CD8-positive, alpha-beta memory T cell (primary cell): ENCODE results near the gene BBX. TPM values are rescaled to one million over a fixed set of nuclear protein-coding genes. Genes with fewer than 3 reads are reported as not detected.

Source experiments
- CTCF ChIA-PET: fragments of 350-600 bp; sonication (Branson Sonifier 250); formaldehyde crosslinking; loops from one replicate; lab custom pipeline; 2021; ENCODE audit warnings: antibody characterized with exemption; lab: Charles Lee
- POLR2A ChIA-PET: fragments of 350-600 bp; sonication (Branson Sonifier 250); formaldehyde crosslinking; loops from one replicate; lab custom pipeline; 2021; ENCODE audit warnings: antibody characterized with exemption; lab: Charles Lee
- DNase-seq, 5 donors: peaks; one replicate each; pipeline versions ENCODE4 v3.0.0 to v3.0.0-alpha.2; 2020 to 2022; ENCODE audit warnings: mixed read lengths in 1 of 5
- H3K27ac ChIP-seq: one replicate; pipeline ENCODE4 v1.7.0; 2013; ENCODE audit warnings: low read depth, mild to moderate bottlenecking, low read length, moderate library complexity
- H3K27me3 ChIP-seq: 2 replicates; pipeline ENCODE4 v1.7.0; 2013; ENCODE audit warnings: low read length, mild to moderate bottlenecking; ENCODE audit not compliant: insufficient read depth, poor library complexity, severe bottlenecking
- H3K36me3 ChIP-seq: 2 replicates; pipeline ENCODE4 v1.7.0; 2013; ENCODE audit warnings: mild to moderate bottlenecking, low read length, moderate library complexity; ENCODE audit not compliant: insufficient read depth
- H3K4me1 ChIP-seq: 2 replicates; pipeline ENCODE4 v1.7.0; 2013; ENCODE audit warnings: mild to moderate bottlenecking, low read length, moderate library complexity; ENCODE audit not compliant: insufficient read depth
- H3K4me3 ChIP-seq: 2 replicates; pipeline ENCODE4 v1.7.0; 2013; ENCODE audit warnings: mild to moderate bottlenecking, low read length
- H3K9me3 ChIP-seq: 2 replicates; pipeline ENCODE4 v1.7.0; 2013; ENCODE audit warnings: mild to moderate bottlenecking, low read length
- H3K27ac Mint-ChIP-seq, 8 donors: one replicate each; pipeline ENCODE4 v1.8.0; 2020 to 2021; ENCODE audit warnings: mixed read lengths in 8 of 8, mild to moderate bottlenecking in 6 of 8, inconsistent platforms in 3 of 8, moderate library complexity in 3 of 8
- H3K27me3 Mint-ChIP-seq, 2 donors: one replicate each; pipeline ENCODE4 v1.8.0; 2020 to 2021; ENCODE audit warnings: mixed read lengths in 2 of 2, mild to moderate bottlenecking in 1 of 2, moderate library complexity in 1 of 2
- H3K36me3 Mint-ChIP-seq, 3 donors: one replicate each; pipeline ENCODE4 v1.8.0; 2020 to 2021; ENCODE audit warnings: mixed read lengths in 3 of 3, inconsistent platforms in 1 of 3, mild to moderate bottlenecking in 1 of 3
- H3K4me1 Mint-ChIP-seq, 3 donors: one replicate each; pipeline ENCODE4 v1.8.0; 2020 to 2021; ENCODE audit warnings: mixed read lengths in 3 of 3, inconsistent platforms in 1 of 3, mild to moderate bottlenecking in 1 of 3
- H3K4me3 Mint-ChIP-seq, 7 donors: one replicate each; pipeline ENCODE4 v1.8.0; 2020 to 2021; ENCODE audit warnings: mixed read lengths in 7 of 7, mild to moderate bottlenecking in 6 of 7, moderate library complexity in 4 of 7, inconsistent platforms in 2 of 7
- H3K9me3 Mint-ChIP-seq, 5 donors: one replicate each; pipeline ENCODE4 v1.8.0; 2020 to 2022; ENCODE audit warnings: mixed read lengths in 5 of 5, mild to moderate bottlenecking in 3 of 5, moderate library complexity in 2 of 5, inconsistent platforms in 1 of 5
- polyA plus RNA-seq: library from polyadenylated mRNA; unstranded; fragments of 300-500 nt; fragmentation: Illumina TruSeq; gene quantifications from one replicate; pipeline ENCODE4 v1.2.3, GENCODE V29; 2021
- total RNA-seq, 2 experiments: library from RNA; stranded (reverse); gene quantifications; one replicate each; pipeline ENCODE4 v1.2.3, GENCODE V29; 2021

The BBX gene
- 10 to 100 TPM; 44.5 to 54.0 TPM for total RNA-seq
- 126 TPM for polyA plus RNA-seq

GRCh38 chr3:107522510-107523288, at the start of gene BBX:
TSS of gene BBX (plus strand) at chr3:107522962. CDS start at chr3:107710461, 187,499 bp downstream.
- CTCF ChIA-PET = interaction anchor here (1.1 kb wide), 1 partner anchor 11 kb away, joined by 3 read pairs; no protein-coding TSS in a partner anchor
- H3K27me3 Mint-ChIP-seq = peaks cover 0 to 1% of the 10 kb centered on the region in 2 donors
- H3K4me1 Mint-ChIP-seq = peaks cover 23 to 39% (median 38%) of the 10 kb centered on the region in 3 donors
- H3K4me1 ChIP-seq = peaks cover 11% of the 10 kb centered on the region
- H3K27ac ChIP-seq = peak within 1 kb of the TSS; percentile 82
- DNase-seq = peak; percentile 78 to 97 (median 94)
- no peaks in the 10 kb centered on the region for H3K36me3 ChIP-seq
- H3K9me3 ChIP-seq = no peaks in the 10 kb centered on the region
- POLR2A ChIA-PET = interaction anchor here (0.6 to 0.9 kb wide), 4 partner anchors 9 to 1798 kb away, joined by 3 to 5 read pairs (median 4); no protein-coding TSS in a partner anchor
- peaks cover 0 to 28% (median 3%) of the 10 kb centered on the region in 3 donors for H3K36me3 Mint-ChIP-seq
- H3K4me3 ChIP-seq = peak within 1 kb of the TSS; percentile 88
- peak within 1 kb of the TSS; percentile 93 to 100 (median 97) for H3K4me3 Mint-ChIP-seq
- H3K27me3 ChIP-seq = no peaks in the 10 kb centered on the region
- H3K27ac Mint-ChIP-seq = peak within 1 kb of the TSS; percentile 81 to 99 (median 97)
- H3K9me3 Mint-ChIP-seq = no peaks in the 10 kb centered on the region

- peaks cover 13 to 38% of the 10 kb centered on the region in 2 donors for H3K27me3 Mint-ChIP-seq
- H3K4me3 Mint-ChIP-seq = no peak overlapping the region
- Histone ChIP-seq H3K4me1 (no peaks in the 10 kb centered on the region), H3K27ac (no peak overlapping the region), H3K27me3 (no peaks in the 10 kb centered on the region), H3K9me3 (no peaks in the 10 kb centered on the region), H3K4me3 (no peak overlapping the region), H3K36me3 (no peaks in the 10 kb centered on the region)
- CTCF ChIA-PET = no interaction called here
- POLR2A ChIA-PET = no interaction called here
- peaks cover 0 to 27% (median 0%) of the 10 kb centered on the region in 3 donors for H3K36me3 Mint-ChIP-seq
- no peaks in the 10 kb centered on the region for H3K4me1 Mint-ChIP-seq
- no peak overlapping the region for H3K27ac Mint-ChIP-seq
- peaks cover 0 to 21% (median 9%) of the 10 kb centered on the region in 5 donors for H3K9me3 Mint-ChIP-seq
- no peak for DNase-seq
These were observed 46.3 kb upstream of the BBX start for GRCh38 chr3:107476462-107476861.

DNA sequence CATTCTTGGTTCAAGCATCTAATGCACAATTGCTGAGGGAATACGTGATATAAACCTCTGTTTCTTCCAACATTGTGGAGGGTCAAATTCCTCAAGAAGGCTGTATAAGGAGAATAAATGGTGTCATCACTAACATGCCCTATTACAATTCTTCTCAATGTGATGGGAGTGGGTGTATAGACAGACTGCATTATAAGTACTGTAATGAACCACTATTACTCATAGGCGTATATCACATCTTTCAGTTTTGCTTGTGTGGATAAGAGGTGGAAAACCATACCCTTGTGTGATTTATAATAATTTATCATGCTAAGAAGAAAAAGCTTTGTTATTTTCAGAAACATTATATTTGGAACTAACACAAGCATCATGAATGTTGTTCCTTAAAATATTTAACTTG, 35.3 kb upstream of the BBX start:
- H3K4me1 Mint-ChIP-seq = no peaks in the 10 kb centered on the region
- H3K27me3 Mint-ChIP-seq = no peaks in the 10 kb centered on the region
- DNase-seq = no peak
- H3K27ac ChIP-seq = no peak overlapping the region
- H3K27me3 ChIP-seq = no peaks in the 10 kb centered on the region
- H3K4me1 ChIP-seq = no peaks in the 10 kb centered on the region
- H3K4me3 ChIP-seq = no peak overlapping the region
- POLR2A ChIA-PET = no interaction called here
- H3K36me3 ChIP-seq = no peaks in the 10 kb centered on the region
- no peaks in the 10 kb centered on the region for H3K9me3 ChIP-seq
- H3K36me3 Mint-ChIP-seq = no peaks in the 10 kb centered on the region
- H3K4me3 Mint-ChIP-seq = no peak overlapping the region
- CTCF ChIA-PET = no interaction called here
- H3K27ac Mint-ChIP-seq = no peak overlapping the region
- H3K9me3 Mint-ChIP-seq = no peaks in the 10 kb centered on the region

DNA sequence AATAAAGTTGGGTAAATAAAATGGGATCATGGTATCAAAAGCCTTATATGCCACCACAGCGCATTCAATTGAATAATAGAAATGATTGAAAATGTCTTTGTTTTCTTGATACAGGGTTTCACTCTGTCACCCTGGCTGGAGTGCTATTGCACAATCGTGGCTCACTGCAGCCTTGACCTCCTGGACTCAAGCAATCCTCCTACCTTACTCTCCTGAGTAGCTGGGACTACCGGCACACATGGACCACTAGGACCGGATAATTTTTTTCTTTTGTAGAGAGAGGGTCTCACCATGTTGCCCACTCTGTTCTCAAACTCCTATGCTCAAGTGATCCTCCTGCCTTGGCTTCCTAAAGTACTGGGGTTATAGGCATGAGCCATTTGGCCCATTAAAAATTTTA, 33.8 kb upstream of the BBX start:
- Mint-ChIP-seq H3K27ac (no peak overlapping the region), H3K4me3 (no peak overlapping the region), H3K36me3 (no peaks in the 10 kb centered on the region), H3K27me3 (peaks cover 4 to 5% of the 10 kb centered on the region in 2 donors), H3K4me1 (no peaks in the 10 kb centered on the region), H3K9me3 (no peaks in the 10 kb centered on the region)
- no peak overlapping the region for H3K4me3 ChIP-seq
- no peaks in the 10 kb centered on the region for H3K9me3 ChIP-seq
- no peak for DNase-seq
- no peaks in the 10 kb centered on the region for H3K36me3 ChIP-seq
- ChIA-PET CTCF (no interaction called here), POLR2A (no interaction called here)
- H3K27me3 ChIP-seq = no peaks in the 10 kb centered on the region
- H3K4me1 ChIP-seq = no peaks in the 10 kb centered on the region
- no peak overlapping the region for H3K27ac ChIP-seq

DNA sequence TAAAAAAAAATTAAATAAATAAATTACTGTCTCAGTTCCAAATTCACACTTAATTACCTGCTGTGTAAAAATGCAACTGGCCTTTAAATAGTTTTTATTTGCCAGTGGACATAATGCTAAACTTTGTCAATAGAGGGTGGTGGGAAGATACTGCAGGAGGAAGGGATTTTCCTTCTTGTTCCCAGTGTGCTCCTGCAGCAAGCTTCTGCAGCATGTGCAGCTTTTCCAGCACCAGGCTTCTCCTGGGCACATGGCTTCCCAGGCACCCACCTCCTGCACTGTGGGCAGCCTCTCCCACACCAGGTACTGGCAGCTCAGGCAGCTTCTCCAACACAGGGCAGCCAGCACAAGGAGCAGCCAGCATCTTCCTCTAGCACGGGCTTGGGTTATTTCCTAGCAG, 29.6 kb upstream of the BBX start:
- H3K27ac Mint-ChIP-seq = no peak overlapping the region
- H3K36me3 Mint-ChIP-seq = no peaks in the 10 kb centered on the region
- H3K36me3 ChIP-seq = no peaks in the 10 kb centered on the region
- H3K4me1 Mint-ChIP-seq = peaks cover 5 to 9% (median 7%) of the 10 kb centered on the region in 3 donors
- no peaks in the 10 kb centered on the region for H3K9me3 ChIP-seq
- H3K27me3 ChIP-seq = no peaks in the 10 kb centered on the region
- H3K4me3 ChIP-seq = no peak overlapping the region
- POLR2A ChIA-PET = no interaction called here
- peaks cover 4 to 10% of the 10 kb centered on the region in 2 donors for H3K27me3 Mint-ChIP-seq
- CTCF ChIA-PET = no interaction called here
- H3K27ac ChIP-seq = no peak overlapping the region
- H3K9me3 Mint-ChIP-seq = no peaks in the 10 kb centered on the region
- no peaks in the 10 kb centered on the region for H3K4me1 ChIP-seq
- DNase-seq = no peak
- no peak overlapping the region for H3K4me3 Mint-ChIP-seq

DNA sequence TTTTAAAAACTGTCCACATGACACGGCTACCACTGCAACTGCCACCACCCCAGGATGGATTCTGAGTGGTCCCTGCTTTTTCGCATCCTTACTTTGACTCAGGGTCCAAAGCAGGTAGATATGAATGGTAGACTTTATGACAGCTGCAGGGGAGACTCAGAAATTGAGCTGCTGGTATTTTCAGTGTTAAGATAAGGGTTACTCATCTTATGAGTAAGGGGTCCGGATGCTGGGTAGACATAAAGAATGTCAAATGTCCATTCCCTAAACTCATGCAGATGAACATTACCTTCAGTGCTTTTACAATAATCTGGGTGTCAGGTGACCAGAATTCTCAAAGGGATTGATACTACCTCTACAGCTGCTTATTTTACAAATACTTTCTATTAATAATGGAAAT, 25.9 kb upstream of the BBX start:
- Mint-ChIP-seq H3K36me3 (no peaks in the 10 kb centered on the region), H3K4me1 (peaks cover 5 to 9% (median 7%) of the 10 kb centered on the region in 3 donors), H3K27ac (peak overlapping the region in 1 of 8 donors; percentile 17), H3K27me3 (peaks cover 4 to 13% of the 10 kb centered on the region in 2 donors), H3K9me3 (no peaks in the 10 kb centered on the region), H3K4me3 (no peak overlapping the region)
- CTCF ChIA-PET = no interaction called here
- H3K4me1 ChIP-seq = no peaks in the 10 kb centered on the region
- no peaks in the 10 kb centered on the region for H3K36me3 ChIP-seq
- H3K27me3 ChIP-seq = no peaks in the 10 kb centered on the region
- no peaks in the 10 kb centered on the region for H3K9me3 ChIP-seq
- no peak overlapping the region for H3K4me3 ChIP-seq
- no peak overlapping the region for H3K27ac ChIP-seq
- no peak for DNase-seq
- POLR2A ChIA-PET = no interaction called here

GRCh38 chr3:107498646-107499045, 24.1 kb upstream of the BBX start:
- Histone ChIP-seq H3K4me1 (no peaks in the 10 kb centered on the region), H3K27me3 (no peaks in the 10 kb centered on the region), H3K9me3 (no peaks in the 10 kb centered on the region), H3K4me3 (no peak overlapping the region), H3K36me3 (no peaks in the 10 kb centered on the region), H3K27ac (no peak overlapping the region)
- DNase-seq = no peak
- ChIA-PET CTCF (no interaction called here), POLR2A (no interaction called here)
- Mint-ChIP-seq H3K9me3 (no peaks in the 10 kb centered on the region), H3K4me1 (peaks cover 5 to 9% (median 7%) of the 10 kb centered on the region in 3 donors), H3K27ac (no peak overlapping the region), H3K27me3 (peaks cover under 1 to 12% of the 10 kb centered on the region in 2 donors), H3K4me3 (no peak overlapping the region), H3K36me3 (no peaks in the 10 kb centered on the region)

DNA sequence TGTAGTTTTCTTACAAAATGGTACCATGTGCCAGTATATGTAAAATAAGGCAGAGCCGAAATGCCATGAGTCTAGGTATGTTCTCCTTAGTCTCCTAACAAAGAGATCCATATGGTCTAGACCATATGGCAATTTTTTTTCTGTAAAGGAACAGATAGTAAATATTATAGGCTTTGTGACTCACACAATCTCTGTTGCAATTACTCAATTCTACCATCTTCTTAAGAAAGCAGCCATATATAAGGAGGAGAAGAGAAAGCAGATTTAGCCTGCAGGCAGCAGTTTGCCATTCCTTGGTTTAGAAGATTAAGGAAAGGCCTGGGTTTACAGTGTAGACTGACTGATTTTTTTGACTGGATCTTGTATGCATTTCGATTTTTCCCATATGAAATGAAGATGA, 16.3 kb upstream of the BBX start:
- POLR2A ChIA-PET = no interaction called here
- H3K4me1 Mint-ChIP-seq = no peaks in the 10 kb centered on the region
- CTCF ChIA-PET = no interaction called here

More for the DNA sequence above, 16.3 kb upstream of the BBX start:
- Histone ChIP-seq H3K4me3 (no peak overlapping the region), H3K4me1 (no peaks in the 10 kb centered on the region), H3K9me3 (no peaks in the 10 kb centered on the region), H3K27ac (no peak overlapping the region), H3K27me3 (no peaks in the 10 kb centered on the region), H3K36me3 (no peaks in the 10 kb centered on the region)
- Mint-ChIP-seq H3K27ac (no peak overlapping the region), H3K4me3 (no peak overlapping the region), H3K9me3 (peaks cover 0 to 2% (median 0%) of the 10 kb centered on the region in 5 donors), H3K36me3 (no peaks in the 10 kb centered on the region), H3K27me3 (peaks cover 9 to 36% of the 10 kb centered on the region in 2 donors)
- no peak for DNase-seq
